ENCODE data around the gene DEPDC7. TPM values are rescaled to one million over a fixed set of nuclear protein-coding genes. Genes with fewer than 3 reads are reported as not detected.
A peak's percentile ranks its signal among the peaks of the same experiment; 100 is the strongest.

Gene DEPDC7
- total RNA-seq, 6 donors from 2014 or later, result 0.49 to 1.6 (median 1.0) TPM; not detected in 1

- Histone ChIP-seq H3K27me3 (no peaks in the 10 kb centered on the region), H3K4me1 (no peaks in the 10 kb centered on the region), H3K36me3 (no peaks in the 10 kb centered on the region), H3K4me3 (no peak overlapping the region), H3K27ac (no peak overlapping the region), H3K9me3 (peaks cover 3 to 15% (median 6%) of the 10 kb centered on the region in 4 donors)
- TF ChIP-seq CTCF (IDR thresholded peaks at IDR 0.05) (no peak), POLR2A (IDR thresholded peaks at IDR 0.05) (no peak), EP300 (IDR thresholded peaks at IDR 0.05) (no peak), POLR2AphosphoS5 (IDR thresholded peaks at IDR 0.05) (no peak)
- DNase-seq (no peak), ATAC-seq (ENCODE audit: low FRiP score in 2 of 2) (no peak)
Observed at GRCh38 chr11:32991898-32992297, 23.8 kb upstream of the DEPDC7 start.

GRCh38 chr11:33000181-33000580 is 15.5 kb upstream of the DEPDC7 start:
- H3K4me1 ChIP-seq, result peaks cover 0 to 8% (median 1%) of the 10 kb centered on the region in 4 donors
- TF ChIP-seq EP300 (IDR thresholded peaks at IDR 0.05) (no peak), POLR2A (IDR thresholded peaks at IDR 0.05) (no peak), CTCF (IDR thresholded peaks at IDR 0.05) (no peak), POLR2AphosphoS5 (IDR thresholded peaks at IDR 0.05) (no peak)
- H3K4me3 ChIP-seq, result no peak overlapping the region
- no peak overlapping the region for H3K27ac ChIP-seq
- ATAC-seq (ENCODE audit: low FRiP score in 2 of 2), result no peak
- no peaks in the 10 kb centered on the region for H3K9me3 ChIP-seq
- no peak for DNase-seq
- H3K27me3 ChIP-seq, result no peaks in the 10 kb centered on the region
- no peaks in the 10 kb centered on the region for H3K36me3 ChIP-seq

GRCh38 chr11:33001281-33001680 is 14.4 kb upstream of the DEPDC7 start:
- Histone ChIP-seq H3K4me1 (peaks cover 0 to 8% (median 1%) of the 10 kb centered on the region in 4 donors), H3K36me3 (no peaks in the 10 kb centered on the region), H3K9me3 (no peaks in the 10 kb centered on the region), H3K27ac (no peak overlapping the region), H3K4me3 (no peak overlapping the region), H3K27me3 (no peaks in the 10 kb centered on the region)
- DNase-seq (no peak), ATAC-seq (ENCODE audit: low FRiP score in 2 of 2) (peak in 1 of 2 donors; percentile 24)
- WGBS, 2 donors, result 65 to 77% methylated on average over 4 to 6 of the region's 6 CpGs
- TF ChIP-seq EP300 (IDR thresholded peaks at IDR 0.05), result no peak
- no peak for TF ChIP-seq CTCF (IDR thresholded peaks at IDR 0.05)
- TF ChIP-seq POLR2A (IDR thresholded peaks at IDR 0.05), result no peak
- TF ChIP-seq POLR2AphosphoS5 (IDR thresholded peaks at IDR 0.05), result no peak

- H3K36me3 ChIP-seq, result no peaks in the 10 kb centered on the region
- TF ChIP-seq CTCF (IDR thresholded peaks at IDR 0.05) (no peak), POLR2AphosphoS5 (IDR thresholded peaks at IDR 0.05) (no peak), EP300 (IDR thresholded peaks at IDR 0.05) (no peak), POLR2A (IDR thresholded peaks at IDR 0.05) (no peak)
- H3K4me1 ChIP-seq, result peaks cover 0 to 8% (median 1%) of the 10 kb centered on the region in 4 donors
- H3K4me3 ChIP-seq, result no peak overlapping the region
- no peaks in the 10 kb centered on the region for H3K27me3 ChIP-seq
- H3K9me3 ChIP-seq, result no peaks in the 10 kb centered on the region
- no peak overlapping the region for H3K27ac ChIP-seq
- ATAC-seq (ENCODE audit: low FRiP score in 2 of 2), result no peak
- no peak for DNase-seq
- 67 to 74% methylated on average over 5 of the region's 8 CpGs for WGBS, 2 donors
Observed at GRCh38 chr11:33001751-33002542, 13.7 kb upstream of the DEPDC7 start.

- Histone ChIP-seq H3K4me3 (no peak overlapping the region), H3K9me3 (no peaks in the 10 kb centered on the region), H3K27ac (no peak overlapping the region), H3K4me1 (peaks cover 0 to 8% (median 1%) of the 10 kb centered on the region in 4 donors), H3K27me3 (no peaks in the 10 kb centered on the region), H3K36me3 (no peaks in the 10 kb centered on the region)
- no peak for DNase-seq
- no peak for ATAC-seq (ENCODE audit: low FRiP score in 2 of 2)
- WGBS, 2 donors, result 60% methylated on average over 2 of the region's 2 CpGs
- TF ChIP-seq EP300 (IDR thresholded peaks at IDR 0.05) (no peak), POLR2A (IDR thresholded peaks at IDR 0.05) (no peak), POLR2AphosphoS5 (IDR thresholded peaks at IDR 0.05) (no peak), CTCF (IDR thresholded peaks at IDR 0.05) (no peak)
Observed at GRCh38 chr11:33005175-33005574, 10.5 kb upstream of the DEPDC7 start.

All from upper lobe of left lung (tissue), 6 donors.